ENCODE data around the gene ESRRG. TPM values are rescaled to one million over a fixed set of nuclear protein-coding genes. Genes with fewer than 3 reads are reported as not detected.

Gene ESRRG
- total and polyA plus RNA-seq, 2 experiments from 2014 or later: 1.2 to 1.7 TPM

- H3K27me3 ChIP-seq (ENCODE audit: insufficient read depth): no peaks in the 10 kb centered on the region
- no peak overlapping the region for H3K27ac ChIP-seq (ENCODE audit: low read depth)
- ATAC-seq: no peak
- Mint-ChIP-seq H3K4me1 (peaks cover 12% of the 10 kb centered on the region), H3K36me3 (ENCODE audit: low read depth) (peaks cover 7% of the 10 kb centered on the region; the same call in 2 of the 3 replicates), H3K27ac (no peak overlapping the region), H3K27me3 (ENCODE audit: insufficient read depth, low read depth, poor library complexity) (no peaks in the 10 kb centered on the region), H3K4me3 (no peak overlapping the region), H3K9me3 (peaks cover 11% of the 10 kb centered on the region)
- no peaks in the 10 kb centered on the region for H3K36me3 ChIP-seq (ENCODE audit: insufficient read depth)
- H3K4me1 ChIP-seq (ENCODE audit: insufficient read depth): no peaks in the 10 kb centered on the region
- H4K20me1 ChIP-seq (replicated peaks; ENCODE audit: insufficient read depth): no peaks in the 10 kb centered on the region
- no peaks in the 10 kb centered on the region for H3F3A ChIP-seq (replicated peaks; ENCODE audit: low read depth)
- H2AFZ ChIP-seq: peak overlapping the region; percentile 32; the same call in 1 of the 2 replicates
- no peak for DNase-seq (ENCODE audit: low spot score)
- H3K9me2 ChIP-seq (ENCODE audit: insufficient read depth): peaks cover 12% of the 10 kb centered on the region; the same call in 1 of the 2 replicates
- no peaks in the 10 kb centered on the region for H3K79me2 ChIP-seq (replicated peaks; ENCODE audit: insufficient read depth)
- TF ChIP-seq CREB1 (CRISPR knock-in tag; IDR thresholded peaks at IDR 0.05; ENCODE audit: low read depth) (no peak), STAT1 (IDR thresholded peaks at IDR 0.05; ENCODE audit: unreplicated experiment) (no peak), EZH2phosphoT487 (IDR thresholded peaks at IDR 0.05; ENCODE audit: unreplicated experiment) (no peak), JUNB (IDR thresholded peaks at IDR 0.05; ENCODE audit: unreplicated experiment) (no peak), ZNF114 (CRISPR knock-in tag; IDR thresholded peaks at IDR 0.05) (no peak), EZH2 (IDR thresholded peaks at IDR 0.05; ENCODE audit: low read depth, unreplicated experiment) (no peak), NANOG (IDR thresholded peaks at IDR 0.05; ENCODE audit: borderline replicate concordance) (no peak), CTCF (conservative IDR thresholded peaks at IDR 0.05; ENCODE audit: low read depth in 2 of 2) (no peak), POLR2AphosphoS5 (IDR thresholded peaks at IDR 0.05; ENCODE audit: low read depth) (no peak), REST (IDR thresholded peaks at IDR 0.05; ENCODE audit: unreplicated experiment) (no peak), ZNF462 (CRISPR knock-in tag; IDR thresholded peaks at IDR 0.05) (no peak), ZNF331 (CRISPR knock-in tag; IDR thresholded peaks at IDR 0.05; ENCODE audit: low read depth) (no peak)
- TF ChIP-seq, protein P1, sequence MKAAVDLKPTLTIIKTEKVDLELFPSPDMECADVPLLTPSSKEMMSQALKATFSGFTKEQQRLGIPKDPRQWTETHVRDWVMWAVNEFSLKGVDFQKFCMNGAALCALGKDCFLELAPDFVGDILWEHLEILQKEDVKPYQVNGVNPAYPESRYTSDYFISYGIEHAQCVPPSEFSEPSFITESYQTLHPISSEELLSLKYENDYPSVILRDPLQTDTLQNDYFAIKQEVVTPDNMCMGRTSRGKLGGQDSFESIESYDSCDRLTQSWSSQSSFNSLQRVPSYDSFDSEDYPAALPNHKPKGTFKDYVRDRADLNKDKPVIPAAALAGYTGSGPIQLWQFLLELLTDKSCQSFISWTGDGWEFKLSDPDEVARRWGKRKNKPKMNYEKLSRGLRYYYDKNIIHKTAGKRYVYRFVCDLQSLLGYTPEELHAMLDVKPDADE (IDR thresholded peaks at IDR 0.05): no peak
- H3K4me3 ChIP-seq: no peak overlapping the region
- H3K4me2 ChIP-seq: no peak overlapping the region
Measured at GRCh38 chr1:216482620-216483019, 240.6 kb downstream of the ESRRG start.

Measured in GM23338 (cell line).